Measurements from ENCODE around the gene EPS8L2. TPM values are rescaled to one million over a fixed set of nuclear protein-coding genes. Genes with fewer than 3 reads are reported as not detected.
A peak's percentile ranks its signal among the peaks of the same experiment; 100 is the strongest.

Gene EPS8L2
- total RNA-seq, 4 donors from 2014 or later: 5.6 to 31.6 (median 24.9) TPM

- no peak for DNase-seq (ENCODE audit: extremely low spot score)
- intact Hi-C loops (cut with DNase I): no loop called here
- peak overlapping the region; percentile 52 to 72 (median 60) for H3K27ac ChIP-seq (replicated peaks in 1 of 4)
- peaks cover 0 to 52% (median 30%) of the 10 kb centered on the region in 4 donors for H3K36me3 ChIP-seq
- H3K27me3 ChIP-seq: no peaks in the 10 kb centered on the region
- WGBS: 54% methylated on average over 11 of the region's 11 CpGs
- H3K4me3 ChIP-seq: no peak overlapping the region
- H3K9me3 ChIP-seq: no peaks in the 10 kb centered on the region
- H3K4me1 ChIP-seq: peaks cover 0 to 21% (median 14%) of the 10 kb centered on the region in 4 donors
- peak in 1 of 2 donors; percentile 40 for TF ChIP-seq POLR2AphosphoS5 (IDR thresholded peaks at IDR 0.05)
- no peak for TF ChIP-seq CTCF (IDR thresholded peaks at IDR 0.05)
Measured at GRCh38 chr11:665704-666281, 40.2 kb upstream of the EPS8L2 start.

DNA sequence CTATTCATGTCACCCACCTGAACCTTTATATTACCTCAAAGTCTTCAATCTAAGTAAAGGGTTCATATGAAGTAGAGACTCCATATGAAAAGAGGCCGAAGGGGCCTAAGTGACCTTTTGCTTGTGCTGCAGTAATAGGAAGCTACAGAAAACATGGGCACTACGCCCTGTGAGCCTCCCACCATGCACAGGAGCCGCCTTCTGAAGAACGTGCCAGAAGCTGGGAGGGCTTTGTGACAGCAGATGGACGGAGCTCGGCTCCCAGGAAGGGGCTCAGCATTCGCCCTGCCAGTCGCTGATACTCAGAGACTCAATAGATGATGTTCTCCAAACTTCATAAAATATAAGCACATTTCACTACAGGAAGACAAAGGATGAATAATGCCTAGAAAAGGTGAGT, 32.2 kb upstream of the EPS8L2 start:
- Histone ChIP-seq H3K27ac (replicated peaks in 1 of 4) (no peak overlapping the region), H3K4me3 (no peak overlapping the region), H3K27me3 (no peaks in the 10 kb centered on the region), H3K9me3 (no peaks in the 10 kb centered on the region), H3K36me3 (peaks cover 28 to 85% (median 66%) of the 10 kb centered on the region in 4 donors), H3K4me1 (no peaks in the 10 kb centered on the region)
- intact Hi-C loops (cut with DNase I): no loop called here
- TF ChIP-seq POLR2A (IDR thresholded peaks at IDR 0.05; ENCODE audit: low read depth) (no peak), CTCF (IDR thresholded peaks at IDR 0.05) (no peak), POLR2AphosphoS5 (IDR thresholded peaks at IDR 0.05) (no peak)
- WGBS: 91% methylated on average over 8 of the region's 8 CpGs
- no peak for DNase-seq (ENCODE audit: extremely low spot score)

GRCh38 chr11:674406-674805, 31.6 kb upstream of the EPS8L2 start:
- intact Hi-C loops (cut with DNase I): no loop called here
- H3K36me3 ChIP-seq: peaks cover 33 to 90% (median 71%) of the 10 kb centered on the region in 4 donors
- 94% methylated on average over 15 of the region's 17 CpGs for WGBS

GRCh38 chr11:678297-678696, 27.7 kb upstream of the EPS8L2 start:
- WGBS: 94% methylated on average over 3 of the region's 3 CpGs
- Histone ChIP-seq H3K4me1 (no peaks in the 10 kb centered on the region), H3K27me3 (no peaks in the 10 kb centered on the region), H3K4me3 (no peak overlapping the region), H3K27ac (replicated peaks in 1 of 4) (no peak overlapping the region), H3K9me3 (no peaks in the 10 kb centered on the region), H3K36me3 (peaks cover 39 to 94% (median 72%) of the 10 kb centered on the region in 4 donors)
- no peak for DNase-seq (ENCODE audit: extremely low spot score)
- TF ChIP-seq EP300 (IDR thresholded peaks at IDR 0.05) (no peak), POLR2AphosphoS5 (IDR thresholded peaks at IDR 0.05) (no peak), CTCF (IDR thresholded peaks at IDR 0.05) (no peak), POLR2A (IDR thresholded peaks at IDR 0.05; ENCODE audit: low read depth) (no peak)
- intact Hi-C loops (cut with DNase I): no loop called here

More at GRCh38 chr11:674406-674805, 31.6 kb upstream of the EPS8L2 start:
- TF ChIP-seq CTCF (IDR thresholded peaks at IDR 0.05): no peak
- TF ChIP-seq EP300 (IDR thresholded peaks at IDR 0.05): no peak
- no peak for TF ChIP-seq POLR2AphosphoS5 (IDR thresholded peaks at IDR 0.05)
- TF ChIP-seq POLR2A (IDR thresholded peaks at IDR 0.05; ENCODE audit: low read depth): no peak
- Histone ChIP-seq H3K27ac (replicated peaks in 1 of 4) (no peak overlapping the region), H3K4me1 (no peaks in the 10 kb centered on the region), H3K4me3 (no peak overlapping the region), H3K27me3 (no peaks in the 10 kb centered on the region), H3K9me3 (no peaks in the 10 kb centered on the region)
- no peak for DNase-seq (ENCODE audit: extremely low spot score)
